Frontal cortex (tissue), 4 donors: ENCODE measurements around the gene STEAP2. TPM values are rescaled to one million over a fixed set of nuclear protein-coding genes. Genes with fewer than 3 reads are reported as not detected.
"Not testable (repeated sequence)": the region's sequence is repeated elsewhere in the genome, so short reads cannot be mapped to it uniquely, and the experiment has no call there.

ENCODE experiments used
- DNase-seq, 2 donors: peaks; one replicate each; pipeline ENCODE4 v3.0.0; 2012; ENCODE audit warnings: low spot score in 2 of 2
- FAIRE-seq: peaks from 2 replicates; lab custom pipeline; 2012; peaks lifted over from hg19 to GRCh38; lab: Jason Lieb, UNC
- total RNA-seq: library from RNA; depleted of rRNA; stranded (reverse); fragments of >200 nt; gene quantifications from one replicate; pipeline ENCODE4 v1.2.3, GENCODE V29; 2014
- donor health status: control.
- donor health status: control.
- donor health status: control.

STEAP2 gene
- total RNA-seq, 1 donor from 2014 or later = 2.4 TPM

- FAIRE-seq (no peak), DNase-seq (no peak)
Observed at GRCh38 chr7:90231304-90231703, 19.8 kb downstream of the STEAP2 start.

GRCh38 chr7:90232430-90232829, 20.9 kb downstream of the STEAP2 start:
- FAIRE-seq (no peak), DNase-seq (no peak)

- DNase-seq = no peak
- no peak for FAIRE-seq
Observed at GRCh38 chr7:90233569-90233968, 22.0 kb downstream of the STEAP2 start.

DNA sequence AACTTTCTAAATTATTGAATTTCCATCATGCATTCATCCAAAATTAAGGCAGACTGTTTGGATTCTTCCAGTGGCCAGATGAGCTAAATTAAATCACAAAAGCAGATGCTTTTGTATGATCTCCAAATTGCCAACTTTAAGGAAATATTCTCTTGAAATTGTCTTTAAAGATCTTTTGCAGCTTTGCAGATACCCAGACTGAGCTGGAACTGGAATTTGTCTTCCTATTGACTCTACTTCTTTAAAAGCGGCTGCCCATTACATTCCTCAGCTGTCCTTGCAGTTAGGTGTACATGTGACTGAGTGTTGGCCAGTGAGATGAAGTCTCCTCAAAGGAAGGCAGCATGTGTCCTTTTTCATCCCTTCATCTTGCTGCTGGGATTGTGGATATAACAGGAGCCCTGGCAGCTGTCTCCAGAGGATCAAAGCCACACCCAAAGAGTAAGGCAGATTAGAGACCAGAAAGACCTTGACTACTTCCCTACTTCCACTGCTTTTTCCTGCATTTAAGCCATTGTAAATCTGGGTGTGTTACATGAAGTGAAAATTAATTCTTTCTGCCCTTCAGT, 25.3 kb downstream of the STEAP2 start:
- DNase-seq = no peak
- no peak for FAIRE-seq

DNA sequence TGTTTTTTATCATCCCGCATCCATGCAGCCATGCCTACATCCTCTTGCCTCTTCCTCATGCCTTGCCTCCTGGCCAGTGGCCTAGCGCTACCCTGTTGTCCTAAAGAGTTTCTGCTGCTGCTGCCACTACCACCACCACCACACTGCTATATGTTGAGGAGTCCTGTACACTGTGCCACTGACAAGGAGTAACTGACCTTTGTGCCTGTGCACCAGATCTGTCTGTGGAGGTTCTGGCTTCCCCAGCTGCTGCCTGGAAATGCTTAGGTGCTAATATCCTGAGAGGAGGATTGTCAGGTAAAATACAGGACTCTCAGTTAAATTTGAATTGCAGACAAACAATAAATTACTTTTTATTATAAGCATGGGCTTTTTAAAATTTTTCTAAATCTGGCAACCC, 26.5 kb downstream of the STEAP2 start:
- FAIRE-seq (no peak), DNase-seq (no peak)

DNA sequence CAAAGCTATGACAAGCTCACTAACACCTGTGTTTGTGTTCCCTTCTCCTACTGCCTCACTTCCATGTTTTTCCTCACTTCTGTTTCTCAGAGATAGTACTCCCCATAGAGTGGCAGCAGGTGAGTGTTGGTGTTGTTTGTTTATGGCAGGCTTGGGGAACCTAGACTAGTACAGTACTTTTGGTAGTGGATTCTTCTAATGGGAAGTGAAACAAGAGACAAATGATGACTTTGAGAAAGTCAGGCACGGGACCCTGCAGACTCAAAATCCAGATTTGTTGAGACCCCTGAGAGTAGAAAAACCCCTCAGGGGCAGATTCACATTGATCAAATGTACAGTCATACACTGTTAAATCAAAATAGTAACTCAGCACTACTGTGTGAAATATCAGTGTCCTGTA, 27.0 kb downstream of the STEAP2 start:
- FAIRE-seq (no peak), DNase-seq (no peak)

GRCh38 chr7:90239050-90239449, 27.5 kb downstream of the STEAP2 start:
- DNase-seq = no peak
- FAIRE-seq = no peak

GRCh38 chr7:90239625-90240228, 28.2 kb downstream of the STEAP2 start:
- no peak for DNase-seq
- FAIRE-seq = no peak

DNA sequence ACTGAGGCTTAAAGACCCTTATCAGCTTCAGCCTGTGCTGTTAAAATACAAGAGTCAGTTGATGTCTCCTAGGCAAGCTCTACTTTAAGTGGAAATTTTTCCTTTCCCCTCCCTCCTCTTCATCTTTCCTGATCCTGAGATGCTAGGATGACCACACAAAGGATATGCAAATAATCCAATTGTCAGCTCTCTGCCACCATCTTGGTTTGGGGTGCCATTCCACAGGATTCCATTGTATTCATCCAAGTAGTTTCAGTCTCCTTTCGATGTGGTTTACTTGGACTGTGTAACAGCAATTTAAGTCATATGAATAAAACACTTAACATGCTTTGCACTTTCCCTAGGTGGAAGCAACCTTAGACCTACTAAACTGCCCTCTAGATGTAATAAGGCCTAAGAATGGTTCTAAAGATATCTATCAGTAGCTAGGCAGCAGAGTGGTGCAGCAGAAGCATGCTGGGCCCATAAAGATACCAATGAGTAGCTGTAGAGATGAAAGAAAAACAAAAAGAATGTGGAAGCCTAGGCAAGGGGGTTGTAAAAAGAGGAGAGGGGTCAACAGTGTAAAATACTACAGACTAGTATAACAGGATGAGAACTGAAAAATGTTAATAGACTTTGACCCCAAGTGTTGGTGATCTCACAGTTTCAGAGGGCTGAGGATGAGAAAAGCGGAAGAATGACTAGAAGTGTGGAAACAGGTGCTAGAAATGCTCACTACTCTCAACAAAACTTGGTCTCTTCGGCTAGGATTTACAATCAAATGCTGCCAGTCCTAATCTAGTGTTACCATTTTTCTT, 31.0 kb downstream of the STEAP2 start:
- FAIRE-seq = no peak
- no peak for DNase-seq

GRCh38 chr7:90243556-90243955, 32.0 kb downstream of the STEAP2 start:
- FAIRE-seq (no peak), DNase-seq (no peak)

GRCh38 chr7:90244565-90244908, 33.0 kb downstream of the STEAP2 start:
- DNase-seq (no peak), FAIRE-seq (no peak)

GRCh38 chr7:90244909-90245851, 33.6 kb downstream of the STEAP2 start, which contains the start of gene CFAP69:
TSS of gene CFAP69 (plus strand) at chr7:90245174. CDS start at chr7:90245425, 251 bp downstream.
- FAIRE-seq = no peak
- peak; percentile 58 to 79 for DNase-seq

GRCh38 chr7:90246171-90246570, 34.6 kb downstream of the STEAP2 start:
- no peak for FAIRE-seq
- DNase-seq = no peak

- DNase-seq (no peak), FAIRE-seq (no peak)
Observed at GRCh38 chr7:90248706-90249105, 37.2 kb downstream of the STEAP2 start.

- FAIRE-seq (no peak), DNase-seq (no peak)
Observed at GRCh38 chr7:90250601-90251303, 39.2 kb downstream of the STEAP2 start.

- FAIRE-seq (no peak), DNase-seq (no peak)
Observed at GRCh38 chr7:90251304-90251635, 39.7 kb downstream of the STEAP2 start.

GRCh38 chr7:90256011-90256410, 44.5 kb downstream of the STEAP2 start:
- not testable (repeated sequence) for DNase-seq, FAIRE-seq

GRCh38 chr7:90256778-90257177, 45.2 kb downstream of the STEAP2 start:
- DNase-seq = no peak
- no peak for FAIRE-seq

GRCh38 chr7:90261441-90261840, 49.9 kb downstream of the STEAP2 start:
- DNase-seq (no peak), FAIRE-seq (no peak)

DNA sequence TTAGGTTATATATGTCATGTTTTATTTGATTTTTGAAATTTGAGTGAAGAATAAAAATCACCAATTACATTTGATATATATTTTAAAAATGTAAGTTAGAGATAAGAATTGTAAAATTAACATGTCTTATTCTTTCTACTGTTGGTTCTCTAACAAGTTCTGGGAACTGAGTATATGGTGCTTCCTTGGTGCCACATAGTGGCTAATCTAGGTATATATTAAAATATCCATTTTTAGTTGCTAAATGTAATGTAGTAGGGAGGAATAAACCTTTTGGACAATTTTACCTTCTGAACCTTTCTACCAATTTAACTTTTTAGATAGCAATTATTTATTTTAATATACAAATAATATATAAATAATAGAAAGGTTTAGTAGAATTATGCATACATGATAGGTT, 50.9 kb downstream of the STEAP2 start:
- DNase-seq (peak in 1 of 2 donors; percentile 18), FAIRE-seq (peak; percentile 94)
